Liver (tissue), 9 donors: ENCODE data around the gene CGNL1. TPM values are rescaled to one million over a fixed set of nuclear protein-coding genes. Genes with fewer than 3 reads are reported as not detected.

Experiments used
- DNase-seq: peaks from one replicate; pipeline ENCODE4 v3.0.0-alpha.2; 2017; ENCODE audit warnings: low spot score
- H3K27ac ChIP-seq, 2 donors: one replicate each; pipeline ENCODE4 v1.7.0; 2013; ENCODE audit warnings: inconsistent platforms in 2 of 2, low read length in 2 of 2, control low read depth in 1 of 2, low read depth in 1 of 2, mild to moderate bottlenecking in 1 of 2
- H3K27me3 ChIP-seq, 4 donors: one replicate each; pipeline versions ENCODE4 v1.6.1 to v1.7.0; 2013; ENCODE audit warnings: low read length in 3 of 4, inconsistent platforms in 1 of 4, mild to moderate bottlenecking in 1 of 4, moderate library complexity in 1 of 4; ENCODE audit not compliant: control insufficient read depth in 4 of 4, insufficient read depth in 4 of 4
- H3K36me3 ChIP-seq, 4 donors: one replicate each; pipeline versions ENCODE4 v1.6.1 to v1.7.0; 2013; ENCODE audit warnings: low read length in 3 of 4, mild to moderate bottlenecking in 3 of 4, low read depth in 1 of 4, moderate library complexity in 1 of 4; ENCODE audit not compliant: control insufficient read depth in 4 of 4, insufficient read depth in 3 of 4
- H3K4me1 ChIP-seq, 4 donors: one replicate each; pipeline versions ENCODE4 v1.6.1 to v1.7.0; 2013; ENCODE audit warnings: low read length in 3 of 4, mild to moderate bottlenecking in 3 of 4, moderate library complexity in 1 of 4; ENCODE audit not compliant: control insufficient read depth in 4 of 4, insufficient read depth in 4 of 4
- H3K4me3 ChIP-seq, 3 donors: one replicate each; pipeline versions ENCODE4 v1.6.1 to v1.7.0; 2013; ENCODE audit warnings: low read length in 3 of 3, control low read depth in 1 of 3, low read depth in 1 of 3, mild to moderate bottlenecking in 1 of 3
- H3K9ac ChIP-seq, 2 donors: one replicate each; pipeline ENCODE4 v1.7.0; 2013; ENCODE audit warnings: low read length in 2 of 2, mild to moderate bottlenecking in 2 of 2, moderate library complexity in 2 of 2, control low read depth in 1 of 2, low read depth in 1 of 2
- H3K9me3 ChIP-seq, 4 donors: one replicate each; pipeline versions ENCODE4 v1.6.1 to v1.7.0; 2013; ENCODE audit warnings: low read length in 3 of 4; ENCODE audit not compliant: control insufficient read depth in 4 of 4
- ATF3 ChIP-seq: IDR thresholded peaks from 2 replicates; pipeline ENCODE4 v1.6.1; 2016; ENCODE audit warnings: antibody characterized with exemption
- CTCF ChIP-seq: fragments of 150-350 bp; IDR thresholded peaks from 2 replicates; pipeline ENCODE4 v1.5.1; 2017; ENCODE audit warnings: improper control_type of control experiment, low read depth, low read length; ENCODE audit not compliant: missing input control
- EGR1 ChIP-seq, 2 donors: IDR thresholded peaks; 2 replicates each; pipeline ENCODE4 v1.6.1; 2016 to 2018; ENCODE audit warnings: antibody characterized with exemption in 2 of 2, low read depth in 2 of 2
- FOXA2 ChIP-seq: IDR thresholded peaks from 2 replicates; pipeline ENCODE4 v1.6.1; 2016; ENCODE audit warnings: antibody characterized with exemption
- GABPA ChIP-seq, 2 donors: IDR thresholded peaks in 1 of 2; conservative IDR thresholded peaks in 1 of 2; 2 replicates each; pipeline ENCODE4 v1.6.1; 2016; ENCODE audit warnings: antibody characterized with exemption in 2 of 2, mild to moderate bottlenecking in 1 of 2, moderate library complexity in 1 of 2
- HNF4A ChIP-seq, 2 donors: conservative IDR thresholded peaks; 2 replicates each; pipeline ENCODE4 v1.6.1; 2016; ENCODE audit warnings: antibody characterized with exemption in 2 of 2, mild to moderate bottlenecking in 2 of 2
- HNF4G ChIP-seq: IDR thresholded peaks from 2 replicates; pipeline ENCODE4 v1.6.1; 2016; ENCODE audit warnings: antibody characterized with exemption
- MAX ChIP-seq: IDR thresholded peaks from 2 replicates; pipeline ENCODE4 v1.6.1; 2016; ENCODE audit warnings: antibody characterized with exemption
- NR2F2 ChIP-seq: IDR thresholded peaks from 2 replicates; pipeline ENCODE4 v1.6.1; 2016; ENCODE audit warnings: antibody characterized with exemption
- RAD21 ChIP-seq, 2 donors: IDR thresholded peaks; 2 replicates each; pipeline ENCODE4 v1.6.1; 2016; ENCODE audit warnings: antibody characterized with exemption in 2 of 2, mild to moderate bottlenecking in 2 of 2
- REST ChIP-seq: IDR thresholded peaks from 2 replicates; pipeline ENCODE4 v1.6.1; 2016; ENCODE audit warnings: antibody characterized with exemption, mild to moderate bottlenecking
- RXRA ChIP-seq, 2 donors: IDR thresholded peaks; 2 replicates each; pipeline ENCODE4 v1.6.1; 2017 to 2018; ENCODE audit warnings: antibody characterized with exemption in 2 of 2, mild to moderate bottlenecking in 1 of 2
- SP1 ChIP-seq: IDR thresholded peaks from 2 replicates; pipeline ENCODE4 v1.6.1; 2018; ENCODE audit warnings: antibody characterized with exemption, mild to moderate bottlenecking
- TAF1 ChIP-seq: conservative IDR thresholded peaks from 2 replicates; pipeline ENCODE4 v1.6.1; 2016; ENCODE audit warnings: antibody characterized with exemption, mild to moderate bottlenecking
- YY1 ChIP-seq: IDR thresholded peaks from 2 replicates; pipeline ENCODE4 v1.6.1; 2016; ENCODE audit warnings: antibody characterized with exemption, mild to moderate bottlenecking
- ZBTB33 ChIP-seq: IDR thresholded peaks from 2 replicates; pipeline ENCODE4 v1.6.1; 2016; ENCODE audit warnings: antibody characterized with exemption
- WGBS: extraction: QIAGEN DNeasy Blood & Tissue Kit; methylation state at CpG from one replicate; pipeline ENCODE4 v1.1.7; 2013; 5-methylcytosine and 5-hydroxymethylcytosine counted together
- polyA plus RNA-seq, 2 donors: library from polyadenylated mRNA; stranded (reverse) in 1 of 2; unstranded in 1 of 2; fragments of 200-250 nt in 1 of 2; fragments of >200 nt in 1 of 2; fragmentation: Nextera tagmentation in 1 of 2; extraction: Ambion mirVana in 1 of 2; gene quantifications; one replicate each; pipeline versions ENCODE4 v1.2.1 to v1.2.3, GENCODE V29; 2013 to 2015
- total RNA-seq, 2 donors: library from RNA; depleted of rRNA; stranded (reverse); fragments of >200 nt; gene quantifications; one replicate each; pipeline ENCODE4 v1.2.3, GENCODE V29; 2014
- donor health status: healthy.
- donor health status: healthy.
- donor health status: healthy.
- donor health status: healthy.
- donor health status: healthy.

The CGNL1 gene
- total and polyA plus RNA-seq, 4 donors, result 12.0 to 31.9 (median 16.1) TPM

GRCh38 chr15:57353317-57353804 lies 22.9 kb upstream of the CGNL1 start:
- no peaks in the 10 kb centered on the region for H3K36me3 ChIP-seq
- H3K9me3 ChIP-seq, result no peaks in the 10 kb centered on the region
- no peak overlapping the region for H3K9ac ChIP-seq
- TF ChIP-seq FOXA2 (no peak), YY1 (no peak), CTCF (no peak), ZBTB33 (no peak), ATF3 (no peak), HNF4A (conservative IDR thresholded peaks at IDR 0.05) (no peak), TAF1 (no peak), RAD21 (IDR thresholded peaks at IDR 0.05) (no peak), REST (no peak), HNF4G (no peak), RXRA (IDR thresholded peaks at IDR 0.05) (no peak), GABPA (IDR thresholded peaks at IDR 0.05 in 1 of 2, conservative IDR thresholded peaks at IDR 0.05 in 1 of 2) (no peak), NR2F2 (no peak), MAX (no peak)
- H3K27ac ChIP-seq, result no peak overlapping the region
- H3K27me3 ChIP-seq, result no peaks in the 10 kb centered on the region
- 76% methylated on average over 10 of the region's 10 CpGs for WGBS
- no peak overlapping the region for H3K4me3 ChIP-seq
- no peaks in the 10 kb centered on the region for H3K4me1 ChIP-seq
- no peak for DNase-seq

- no peak overlapping the region for H3K4me3 ChIP-seq
- H3K9ac ChIP-seq, result no peak overlapping the region
- H3K36me3 ChIP-seq, result no peaks in the 10 kb centered on the region
- no peaks in the 10 kb centered on the region for H3K9me3 ChIP-seq
- DNase-seq, result no peak
- WGBS, result 87% methylated on average over 7 of the region's 7 CpGs
- H3K27me3 ChIP-seq, result no peaks in the 10 kb centered on the region
- no peak overlapping the region for H3K27ac ChIP-seq
- peaks cover 0 to 3% (median 1%) of the 10 kb centered on the region in 4 donors for H3K4me1 ChIP-seq
- TF ChIP-seq MAX (no peak), CTCF (no peak), ZBTB33 (no peak), RXRA (IDR thresholded peaks at IDR 0.05) (no peak), HNF4G (no peak), YY1 (no peak), EGR1 (IDR thresholded peaks at IDR 0.05; ENCODE audit: low read depth in 2 of 2) (no peak), RAD21 (IDR thresholded peaks at IDR 0.05) (no peak), ATF3 (no peak), SP1 (no peak), GABPA (IDR thresholded peaks at IDR 0.05 in 1 of 2, conservative IDR thresholded peaks at IDR 0.05 in 1 of 2) (no peak), TAF1 (no peak), NR2F2 (no peak), FOXA2 (no peak), HNF4A (conservative IDR thresholded peaks at IDR 0.05) (no peak)
These were observed 21.7 kb upstream of the CGNL1 start for GRCh38 chr15:57354436-57355123.
